ENCODE results near the gene LRMDA.
"Not testable (repeated sequence)": the region's sequence is repeated elsewhere in the genome, so short reads cannot be mapped to it uniquely, and the experiment has no call there.

The LRMDA gene

DNA sequence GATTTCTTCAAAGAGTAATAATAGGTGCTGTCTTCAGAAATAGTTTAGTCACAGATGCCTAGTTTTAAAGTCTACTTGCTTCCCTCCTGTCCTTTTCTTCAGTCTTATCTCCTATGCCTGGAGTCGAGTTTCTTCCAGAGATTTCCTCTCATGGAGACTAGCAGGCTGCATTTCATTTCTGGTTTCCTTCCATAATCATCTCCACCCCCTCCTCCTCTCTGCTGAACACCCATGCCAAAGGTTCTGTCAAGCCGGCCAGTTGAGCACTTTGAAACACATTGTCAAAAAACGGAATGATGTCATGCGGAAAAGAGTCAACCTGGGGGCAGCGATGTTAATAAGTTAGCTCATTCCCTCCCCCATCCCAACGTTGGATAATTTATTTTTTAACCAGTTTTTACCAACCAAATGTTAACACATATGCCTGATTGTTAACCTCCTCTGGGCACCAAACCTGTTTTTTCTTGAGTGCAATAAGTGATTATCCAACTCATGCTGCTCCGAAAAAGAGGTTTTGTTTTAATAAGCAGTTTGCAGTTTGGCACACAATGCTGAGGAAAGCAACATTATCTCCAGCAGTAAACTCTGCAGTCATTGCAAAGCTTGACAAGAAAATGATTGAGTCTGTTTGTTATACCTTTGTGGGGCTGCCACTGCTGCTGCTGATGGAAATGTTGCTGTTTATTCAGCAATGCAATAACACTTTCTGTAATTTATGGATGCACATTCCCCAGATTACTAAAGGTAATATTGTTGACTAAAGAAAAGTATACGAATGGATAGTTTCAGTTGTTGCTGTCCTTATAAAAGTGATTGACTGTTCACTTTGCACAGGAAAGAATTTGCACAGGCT lies 161.6 kb downstream of the LRMDA start:
- no peak for DNase-seq

DNA sequence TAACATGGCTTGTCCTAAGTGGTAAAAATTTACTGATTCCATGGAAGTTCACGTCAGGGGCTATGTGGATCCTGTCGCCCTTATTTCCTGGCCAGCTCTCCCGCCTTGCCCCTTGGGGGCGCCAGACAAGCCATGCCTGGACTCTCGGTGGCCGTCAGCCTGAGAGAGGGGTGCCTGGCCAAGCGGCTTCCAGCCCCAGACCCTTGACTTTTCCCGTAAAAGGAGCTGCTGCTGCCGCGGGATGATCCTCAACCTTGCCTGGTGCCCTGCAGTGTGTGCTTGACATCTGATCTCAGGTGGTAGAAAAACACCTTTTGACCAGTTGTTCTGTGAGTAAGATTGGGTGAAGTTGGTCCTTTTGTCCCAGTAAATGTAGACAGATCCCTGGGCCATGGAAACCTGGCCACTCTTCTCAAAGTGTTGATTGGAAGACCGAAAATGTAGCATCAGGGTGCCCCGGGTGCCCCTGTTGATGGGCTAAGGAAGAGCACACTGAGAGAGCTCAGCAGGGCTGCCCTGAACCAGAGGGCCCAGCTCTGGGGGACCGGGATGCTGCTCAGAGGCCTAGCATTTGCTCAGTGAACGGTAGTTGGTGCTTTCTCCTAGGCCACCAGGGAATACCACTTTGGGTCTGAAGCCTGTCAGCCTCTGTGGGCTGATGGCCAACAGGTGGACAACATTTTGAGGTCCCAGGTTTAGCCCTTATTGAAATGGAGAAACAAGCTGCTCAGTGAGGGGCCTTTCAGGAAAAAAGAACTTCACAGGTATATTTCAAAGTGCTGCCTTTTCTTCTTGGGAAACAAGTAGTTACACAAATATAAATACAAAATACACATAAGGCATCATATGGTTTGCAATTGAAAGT lies 162.5 kb downstream of the LRMDA start:
- DNase-seq, result no peak

DNA sequence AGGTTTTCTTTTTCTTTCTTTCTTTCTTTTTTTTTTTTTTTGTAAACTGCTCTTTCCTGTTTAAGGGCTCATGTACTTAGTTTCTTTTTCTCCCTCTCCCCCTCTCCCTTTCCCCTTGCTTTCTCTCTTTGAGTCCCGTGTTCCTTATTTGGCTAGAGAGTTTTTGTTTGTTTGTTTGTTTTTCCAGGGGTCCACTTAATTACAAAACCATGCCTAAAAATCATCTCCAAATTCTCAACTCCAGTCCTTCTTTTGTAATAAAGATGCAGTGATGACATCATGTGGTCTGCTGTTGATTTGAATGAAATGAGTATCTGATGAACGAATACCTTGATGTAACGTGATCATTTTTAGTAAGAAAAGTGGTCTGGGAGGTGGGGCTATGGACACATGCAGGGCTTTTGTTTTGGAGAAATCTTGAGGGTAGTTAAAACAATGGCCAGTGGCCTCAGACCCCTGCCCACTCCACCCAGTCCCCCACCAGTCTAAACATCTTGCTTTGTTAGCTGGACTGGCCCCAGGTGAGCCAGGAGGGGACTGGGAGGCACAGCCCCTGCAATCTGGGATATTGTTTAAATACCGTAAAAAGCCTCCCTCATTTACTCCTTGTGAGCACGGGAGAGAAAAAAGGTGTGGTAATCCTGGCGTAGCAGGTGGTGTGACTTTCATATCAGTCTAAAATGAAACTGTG lies 165.7 kb downstream of the LRMDA start:
- DNase-seq, result no peak

DNA sequence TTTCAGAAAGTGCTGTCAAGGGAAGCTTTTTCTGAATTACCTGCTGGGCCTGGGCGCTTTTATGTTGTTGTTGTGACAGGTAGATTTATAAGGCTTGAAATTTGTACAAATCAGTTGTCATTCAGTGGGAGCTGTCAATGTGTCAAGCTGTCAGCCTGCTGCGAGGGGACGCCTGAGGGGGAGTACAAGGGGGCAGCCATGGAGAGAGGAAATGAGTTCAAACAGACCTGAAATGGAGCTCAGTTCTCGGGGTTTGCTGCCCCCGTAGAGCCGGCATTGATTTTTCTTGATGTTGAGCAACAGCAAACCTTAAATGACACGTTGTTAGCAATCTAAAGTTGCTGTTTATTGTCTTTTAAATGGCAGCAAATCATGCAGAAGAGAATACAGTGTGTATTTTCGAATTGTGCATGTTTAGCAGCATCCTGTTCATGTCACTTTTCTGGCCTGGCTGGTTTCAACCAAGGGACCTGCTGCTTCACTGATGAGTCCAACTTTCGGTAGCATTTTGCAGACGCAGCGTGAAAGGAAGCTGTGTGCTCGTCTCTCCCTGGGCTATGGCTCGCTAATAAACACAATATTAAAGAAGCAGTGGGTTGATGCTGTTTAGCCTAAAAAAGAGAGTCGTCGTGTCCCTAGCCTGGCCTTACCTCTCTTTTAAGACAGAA lies 166.5 kb downstream of the LRMDA start:
- no peak for DNase-seq

DNA sequence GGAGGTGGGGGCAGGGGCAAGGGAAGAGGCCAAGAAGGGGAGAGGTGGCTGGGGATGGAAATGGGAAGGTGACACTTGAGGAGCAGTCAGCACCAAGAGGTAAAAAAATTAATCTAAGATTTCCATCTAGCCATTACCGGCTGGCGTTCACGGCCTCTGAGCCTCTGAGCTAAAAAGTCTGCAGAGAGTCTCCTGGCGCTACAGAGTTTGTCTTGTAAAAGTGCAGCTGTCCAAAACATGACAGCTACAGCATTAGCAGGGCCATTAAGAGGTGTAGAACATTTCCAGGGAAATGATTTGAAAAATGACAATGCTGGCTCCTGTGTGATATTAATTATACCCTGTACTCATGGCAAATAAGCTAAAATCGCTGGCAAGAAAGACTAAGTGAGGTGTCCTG lies 167.6 kb downstream of the LRMDA start:
- DNase-seq, result no peak

DNA sequence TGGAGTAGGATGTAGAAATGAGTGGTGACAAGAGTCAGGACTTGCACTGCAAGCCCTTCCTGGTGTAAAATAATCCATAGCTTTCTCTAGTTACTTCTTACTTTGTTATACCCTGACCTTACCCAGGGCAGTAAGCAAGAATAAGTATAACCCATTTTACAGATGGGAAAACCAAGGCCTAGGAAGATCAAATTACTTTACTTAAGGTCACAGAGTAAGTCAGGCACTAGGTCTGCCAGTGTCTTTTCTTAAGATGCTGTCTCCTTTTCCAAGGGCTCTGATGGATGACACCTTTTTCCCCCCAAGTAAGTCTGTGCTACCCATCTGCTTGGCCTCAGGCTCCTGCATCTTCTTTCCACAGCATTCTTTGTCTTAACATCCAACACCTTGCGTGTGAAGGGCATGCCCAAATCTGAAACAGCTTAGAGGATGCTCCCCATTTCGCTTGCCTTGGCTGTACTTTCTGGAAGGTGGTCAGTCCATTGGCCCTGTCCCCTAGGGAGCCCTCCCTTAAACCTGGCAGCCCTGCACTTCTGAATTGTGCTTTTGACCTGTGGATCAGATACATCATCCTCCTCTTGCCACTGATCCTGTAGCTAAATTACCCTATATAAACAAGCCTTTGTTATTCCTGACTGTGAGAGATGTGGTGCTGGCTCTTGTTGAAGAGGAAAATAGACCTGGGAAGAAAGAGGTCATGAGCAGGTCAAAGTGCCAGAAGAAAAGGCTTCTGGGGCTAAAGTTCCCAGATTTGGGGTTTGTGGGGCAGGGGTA lies 168.6 kb downstream of the LRMDA start:
- DNase-seq, result no peak

DNA sequence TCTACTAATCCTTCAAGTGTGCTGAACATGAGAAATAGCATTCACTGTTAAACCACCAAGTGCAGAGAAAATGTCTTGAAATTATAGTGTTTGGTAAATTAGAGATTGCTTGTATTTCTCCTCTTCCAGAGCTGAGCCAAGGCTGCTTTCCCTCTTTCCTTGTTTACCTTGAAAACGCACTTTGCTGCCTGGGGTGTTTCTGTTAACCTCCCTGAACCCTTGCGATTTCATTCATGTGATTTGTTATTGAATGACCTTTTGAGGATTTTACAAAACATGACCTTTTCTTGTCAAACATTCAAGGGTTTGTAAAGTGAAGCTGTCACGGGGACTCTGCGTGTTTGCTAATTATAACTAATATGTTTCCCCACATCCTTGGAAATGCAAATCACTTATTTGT lies 169.4 kb downstream of the LRMDA start:
- no peak for DNase-seq

DNA sequence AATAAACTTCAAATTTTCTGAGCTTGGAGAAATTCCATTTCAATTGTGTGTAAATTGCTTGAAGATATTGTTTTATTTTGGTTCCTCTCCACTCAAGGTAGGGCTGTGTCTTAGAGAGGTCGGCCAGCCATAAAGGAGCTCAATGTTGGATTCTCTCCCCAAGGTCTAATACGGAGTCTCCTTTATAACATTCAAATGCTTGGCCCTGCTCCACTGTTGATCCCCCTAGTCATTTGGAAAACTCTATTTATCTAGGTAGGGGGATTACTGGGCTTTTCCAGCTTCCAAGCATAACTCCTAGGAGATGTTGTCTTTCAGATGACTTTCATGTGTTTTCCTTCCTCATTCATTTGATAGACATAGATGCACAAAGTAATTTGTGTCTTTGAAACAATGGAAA lies 170.9 kb downstream of the LRMDA start:
- no peak for DNase-seq

DNA sequence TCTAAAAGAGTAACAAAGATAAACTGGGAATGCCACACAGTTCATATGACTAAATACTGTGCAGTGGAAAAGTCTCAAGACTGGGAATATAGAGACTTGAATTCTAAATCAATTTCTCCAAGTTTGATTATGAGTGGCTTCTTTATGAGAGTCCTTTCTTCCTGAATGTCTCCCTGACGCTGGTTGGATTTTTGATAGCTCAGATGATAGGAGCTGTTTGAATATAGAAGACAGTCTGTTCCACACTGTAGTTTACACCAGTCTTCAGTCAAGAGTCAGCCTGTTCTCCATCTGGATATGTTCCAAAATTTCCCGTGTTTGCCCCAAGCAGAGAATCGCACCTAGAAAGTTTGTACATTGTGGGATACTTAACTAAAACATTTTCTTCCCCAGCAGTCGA lies 173.7 kb downstream of the LRMDA start:
- no peak for DNase-seq

DNA sequence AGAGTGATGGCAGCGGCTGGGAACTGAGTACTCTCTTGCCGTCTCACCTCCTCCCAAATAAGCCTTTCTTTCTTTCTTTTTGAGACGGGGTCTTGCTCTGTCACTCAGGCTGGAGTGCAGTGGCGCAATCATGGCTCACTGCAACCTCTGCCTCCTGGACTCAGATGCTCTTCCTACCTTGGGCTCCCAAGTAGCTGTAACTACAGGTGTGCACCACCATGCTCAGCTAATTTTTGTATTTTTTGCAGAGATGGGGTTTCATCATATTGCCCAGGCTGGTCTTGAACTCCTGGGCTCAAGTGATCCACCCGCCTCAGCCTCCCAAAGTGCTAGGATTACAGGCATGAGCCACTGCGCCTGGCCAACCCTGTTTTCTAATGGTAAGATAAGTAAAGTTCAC lies 174.4 kb downstream of the LRMDA start:
- DNase-seq, result not testable (repeated sequence)

DNA sequence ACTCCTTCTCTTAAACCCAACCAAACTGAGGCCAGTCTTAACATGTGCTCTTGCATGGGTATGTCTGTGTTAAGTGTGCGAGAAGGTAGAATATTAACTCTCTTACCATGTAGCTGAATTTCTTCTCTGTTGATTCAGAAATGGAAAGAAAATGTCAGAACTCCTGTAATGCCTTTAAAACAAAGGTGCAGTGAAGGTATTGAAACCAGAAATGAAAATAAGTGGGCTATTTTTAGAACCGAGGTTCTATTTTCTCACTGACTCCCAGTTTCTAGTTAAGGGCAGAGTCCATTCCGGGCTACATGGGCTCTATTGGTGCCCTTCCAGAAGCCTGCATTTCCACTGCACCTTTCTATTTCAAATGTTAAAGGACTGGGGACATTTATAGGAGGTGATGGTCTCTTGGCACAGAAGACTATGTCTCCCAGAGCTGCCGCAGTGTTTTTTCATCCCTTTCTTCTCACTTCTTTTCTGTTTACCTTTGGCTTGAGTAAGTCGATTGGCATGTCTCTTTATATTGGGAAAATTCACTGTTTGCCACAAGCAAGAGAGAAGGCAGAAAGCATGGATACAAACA lies 174.9 kb downstream of the LRMDA start:
- no peak for DNase-seq

DNA sequence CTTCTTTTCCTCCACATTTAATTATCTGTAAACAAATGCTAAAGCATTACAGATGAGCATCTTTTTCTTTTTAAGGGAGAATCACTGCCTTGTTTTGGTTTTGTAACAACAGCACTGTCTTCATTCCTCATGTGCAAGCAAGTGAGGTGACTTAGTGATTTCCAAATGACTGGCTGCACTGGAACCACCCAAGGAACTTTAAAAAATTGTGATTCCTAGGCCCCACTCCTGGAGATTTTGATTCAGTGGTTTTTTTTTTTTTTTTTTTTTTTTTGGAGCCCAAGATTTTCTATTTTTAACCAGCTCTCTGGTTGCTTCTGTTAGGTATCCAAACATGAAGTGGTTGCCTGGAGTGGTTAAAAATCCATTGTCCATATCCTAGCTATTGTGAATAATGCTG lies 176.2 kb downstream of the LRMDA start:
- DNase-seq, result no peak

DNA sequence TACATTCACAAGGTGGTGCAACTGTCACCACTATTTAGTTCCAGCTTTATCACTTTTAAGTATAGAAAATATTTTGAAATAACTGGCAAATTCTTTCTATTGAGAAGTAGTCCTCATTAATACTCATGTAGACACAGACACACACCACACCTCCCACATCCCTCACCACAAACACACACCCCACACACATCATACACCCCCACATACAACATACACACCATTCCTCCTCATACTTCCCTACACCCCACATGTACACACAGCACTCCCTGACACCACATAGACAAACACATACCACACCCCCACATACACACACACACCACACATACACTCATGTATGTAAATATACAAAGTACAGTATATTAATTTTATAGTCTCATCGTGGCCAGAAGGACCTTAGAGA lies 178.8 kb downstream of the LRMDA start:
- no peak for DNase-seq

DNA sequence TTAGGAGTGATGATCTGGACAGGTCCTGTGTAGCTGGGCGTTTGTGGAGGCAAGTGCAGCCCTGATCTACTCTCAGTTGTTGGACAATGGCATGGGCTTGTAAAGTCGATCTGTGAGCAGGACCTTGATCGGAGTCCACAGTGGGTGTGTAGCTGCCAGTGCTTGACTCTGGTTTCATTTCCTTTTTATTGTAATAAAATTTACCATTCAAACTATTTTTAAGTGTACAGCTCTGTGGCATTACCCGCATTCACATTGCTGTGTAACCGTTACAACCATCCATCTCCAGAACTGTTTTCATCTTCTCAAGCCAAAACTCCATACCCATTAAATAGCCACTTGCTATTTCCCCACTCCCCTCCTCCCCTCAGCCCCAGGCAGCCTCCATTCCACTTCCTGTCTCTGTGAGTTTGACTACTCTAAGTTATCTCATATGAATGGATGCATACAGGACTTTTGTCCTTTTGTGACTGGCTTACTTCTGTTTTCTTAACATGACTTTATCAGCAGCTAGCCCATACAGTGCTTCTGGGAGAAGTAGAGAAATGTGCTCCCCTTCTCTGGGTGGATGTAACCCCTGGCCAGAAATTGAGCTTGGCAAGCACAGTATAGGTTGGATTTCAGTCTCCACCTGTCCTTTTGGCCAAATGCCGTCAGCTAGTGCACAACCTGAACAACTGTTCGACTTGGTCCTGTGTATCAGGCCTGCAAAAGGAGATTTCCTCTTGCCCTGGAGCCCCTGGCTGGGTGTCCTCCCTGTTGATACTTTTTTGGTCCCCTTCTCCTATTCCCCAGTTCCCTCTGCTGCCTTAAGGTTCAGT lies 180.0 kb downstream of the LRMDA start:
- DNase-seq, result peak; percentile 6

DNA sequence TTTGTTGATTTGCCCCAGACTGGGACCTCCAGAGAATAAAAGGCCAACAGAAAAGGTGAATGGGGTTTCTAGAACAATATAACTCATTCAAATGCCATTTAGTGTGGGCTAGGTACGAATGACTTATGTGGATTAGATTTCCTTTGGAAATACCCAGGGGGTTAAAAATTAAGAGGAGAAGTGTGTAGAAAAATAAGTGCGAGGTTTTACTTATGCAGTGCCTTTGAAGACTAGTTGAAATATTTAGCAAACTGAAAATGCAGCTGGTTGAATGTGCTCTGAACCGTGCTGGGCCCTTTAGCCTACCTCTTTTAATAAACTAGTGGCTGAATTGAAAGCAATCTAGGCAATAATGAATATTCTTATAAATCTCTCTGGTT lies 180.6 kb downstream of the LRMDA start:
- no peak for DNase-seq

DNA sequence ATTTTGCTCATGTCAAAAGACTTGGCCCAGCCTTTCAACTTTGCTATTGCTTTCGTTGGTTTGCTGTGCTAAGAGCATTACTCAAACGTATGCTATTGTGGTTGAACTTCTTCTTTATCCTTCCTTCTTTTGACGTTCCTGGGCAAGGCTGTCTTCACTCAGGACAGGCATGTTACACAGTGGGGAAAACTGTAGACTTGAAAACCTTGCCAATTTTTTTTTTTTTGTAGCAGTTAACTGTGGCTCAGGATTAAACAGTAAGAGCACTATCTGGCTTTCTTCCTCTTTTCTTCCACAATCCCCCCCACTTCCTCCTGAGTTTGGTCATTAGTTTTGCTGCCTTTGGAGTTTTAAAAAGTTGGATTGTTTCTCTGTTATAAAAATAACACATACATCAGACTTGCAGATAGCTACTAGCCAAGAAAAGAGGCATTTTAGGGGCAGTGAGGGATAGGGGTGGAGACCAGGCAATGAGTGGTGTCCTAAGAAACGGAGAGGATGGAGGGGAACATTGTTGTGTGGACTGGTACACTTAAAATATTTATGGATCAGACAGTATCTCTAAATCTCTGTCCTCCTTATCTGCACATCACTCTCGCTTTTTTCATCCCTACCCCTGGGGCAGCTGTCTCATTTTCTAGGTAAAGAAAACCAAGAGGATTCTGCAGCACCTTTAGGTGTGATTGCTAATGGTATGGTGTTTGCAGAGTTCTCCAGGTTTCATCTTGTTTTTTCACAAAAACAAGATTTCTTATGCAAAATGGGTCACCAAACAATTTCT lies 181.7 kb downstream of the LRMDA start:
- peak; percentile 50 for DNase-seq

DNA sequence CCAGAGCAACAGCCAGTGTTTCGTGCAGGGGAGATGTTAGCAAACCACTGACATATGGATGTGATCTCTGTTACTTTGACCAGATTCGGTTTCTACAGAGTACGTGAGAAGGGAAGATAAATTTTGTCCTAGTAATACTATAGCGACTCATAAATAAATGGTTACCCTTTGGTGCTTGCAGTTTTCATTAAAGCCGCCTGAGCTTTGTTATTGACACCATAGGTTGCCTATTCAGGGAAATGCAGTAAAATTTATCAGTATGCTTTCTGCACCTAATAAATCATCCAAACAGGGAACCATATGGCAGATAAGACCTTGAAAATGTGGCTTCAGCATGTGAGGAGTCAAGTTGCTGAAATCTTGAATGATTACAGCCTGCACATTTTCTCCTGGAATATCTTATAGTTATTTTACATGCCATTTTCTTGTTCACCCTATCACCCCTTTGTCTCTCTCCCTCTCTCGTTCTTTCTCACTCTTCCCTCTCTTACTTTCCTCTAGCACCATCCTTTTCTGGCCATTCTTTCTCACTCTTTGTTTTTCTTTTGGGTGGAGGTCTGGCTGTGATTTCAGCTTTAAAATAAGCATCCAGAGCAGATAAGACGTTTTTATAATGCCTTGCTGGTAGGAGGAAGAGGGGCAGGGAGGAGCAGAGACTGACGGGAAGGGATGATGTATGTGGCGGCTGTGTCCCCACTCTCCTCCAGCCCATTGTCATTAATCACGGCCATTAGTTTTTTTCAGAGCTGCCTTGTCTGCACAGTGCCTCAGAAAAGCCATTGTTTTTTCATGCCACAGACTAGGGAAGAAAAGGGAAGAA lies 182.5 kb downstream of the LRMDA start:
- DNase-seq, result no peak

DNA sequence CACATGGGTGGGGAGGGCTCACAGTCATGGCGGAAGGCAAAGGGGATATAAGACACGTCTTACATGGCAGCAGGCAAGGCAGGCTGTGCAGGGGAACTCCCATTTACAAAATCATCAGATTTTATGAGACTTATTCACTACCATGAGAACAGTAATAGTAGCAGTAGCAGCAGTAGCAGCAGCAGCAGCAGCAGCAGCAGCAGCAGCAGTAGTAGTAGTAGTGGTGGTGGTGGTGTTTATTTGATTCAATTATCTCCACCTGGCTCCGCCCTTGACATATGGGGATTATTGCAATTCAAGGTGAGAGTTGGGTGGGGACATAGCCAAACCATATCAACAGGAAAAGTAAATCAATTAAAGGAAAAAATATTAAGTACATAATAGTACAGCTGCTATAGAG lies 184.7 kb downstream of the LRMDA start:
- no peak for DNase-seq

DNA sequence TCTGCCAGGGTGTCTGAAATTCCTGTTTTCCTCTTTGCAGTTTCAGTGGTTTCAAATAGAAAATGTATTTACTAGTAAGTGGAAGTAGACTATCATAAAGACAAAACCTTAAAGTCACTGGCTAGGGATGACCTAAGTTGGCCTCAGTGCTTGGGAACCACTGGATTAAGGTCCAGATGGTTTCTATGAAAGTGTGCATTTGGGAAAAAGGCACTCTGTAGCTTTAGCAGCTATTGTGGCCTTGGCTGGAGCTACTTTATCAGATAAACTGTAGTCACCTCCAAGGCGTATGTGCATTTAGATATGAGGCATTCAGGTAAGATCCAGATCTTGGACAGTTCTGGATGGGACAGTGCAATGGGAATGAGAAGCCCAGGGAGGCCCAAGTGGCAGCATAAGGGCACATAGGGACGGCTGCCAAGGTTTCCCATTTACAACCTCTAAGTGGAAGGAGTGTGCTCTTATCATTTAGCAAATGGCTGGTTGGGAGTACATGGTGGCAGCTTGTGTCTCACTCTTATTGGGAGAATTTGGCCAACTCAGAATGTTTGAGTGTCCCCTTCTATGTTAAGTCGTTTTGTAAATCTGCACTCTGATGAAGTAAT lies 185.6 kb downstream of the LRMDA start:
- no peak for DNase-seq

Data from GDM1 (cell line).